BJ (cell line): Measurements from ENCODE around the gene ELMO2. TPM values are rescaled to one million over a fixed set of nuclear protein-coding genes. Genes with fewer than 3 reads are reported as not detected.

Source experiments
- CTCF ChIA-PET: fragments of 350-600 bp; formaldehyde crosslinking; extraction: SDS; loops from one replicate; lab custom pipeline; 2021; ENCODE audit warnings: antibody characterized with exemption, inconsistent platforms; lab: Yijun Ruan, JAX
- POLR2A ChIA-PET: fragments of 300-600 bp; sonication (Branson Sonifier 250); formaldehyde crosslinking; extraction: SDS; loops from one replicate; lab custom pipeline; 2021; ENCODE audit warnings: antibody characterized with exemption; lab: Charles Lee
- DNase-seq: peaks from one replicate; pipeline ENCODE4 v3.0.0-alpha.2; 2011; ENCODE audit warnings: low read depth
- H3K27me3 ChIP-seq: 2 replicates; pipeline ENCODE4 v1.6.0; 2011; ENCODE audit warnings: low read length; ENCODE audit not compliant: control insufficient read depth, insufficient read depth
- H3K36me3 ChIP-seq: 2 replicates; pipeline ENCODE4 v1.5.1; 2011; ENCODE audit warnings: low read length; ENCODE audit not compliant: control insufficient read depth, insufficient read depth
- H3K4me3 ChIP-seq: 2 replicates; pipeline ENCODE4 v1.5.1; 2011; ENCODE audit warnings: low read depth, mild to moderate bottlenecking, control low read depth, low read length
- polyA plus RNA-seq: library from polyadenylated mRNA; depleted of rRNA; stranded (reverse); fragments of >200 nt; gene quantifications from 2 replicates; pipeline ENCODE4 v1.2.3, GENCODE V29; 2011
- TF ChIP-seq, protein P1 (sequence below): IDR thresholded peaks from 2 replicates; pipeline ENCODE4 v1.5.1; 2011; ENCODE audit warnings: low read depth, mild to moderate bottlenecking, control low read depth, inconsistent platforms, low read length, moderate library complexity; ENCODE audit not compliant: insufficient read depth

The ELMO2 gene
- polyA plus RNA-seq, 1 experiment, result 62.2 TPM

DNA sequence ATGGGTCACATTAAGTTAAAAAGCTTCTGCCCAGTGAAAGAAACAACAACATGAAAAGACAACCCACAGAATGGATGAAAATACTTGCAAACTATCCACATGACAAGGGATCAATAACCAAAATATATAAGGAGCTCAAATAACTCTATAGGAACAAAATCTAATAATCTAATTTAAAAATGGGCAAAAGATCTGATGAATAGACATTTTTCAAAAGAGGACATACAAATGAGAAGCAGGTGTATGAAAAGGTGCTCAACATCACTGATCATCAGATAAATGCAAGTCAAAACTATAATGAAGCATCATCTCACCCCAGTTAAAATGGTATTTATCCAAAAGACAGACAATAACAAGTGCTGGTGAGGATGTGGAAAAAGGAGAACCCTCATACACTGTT, 21.0 kb upstream of the ELMO2 start:
- Histone ChIP-seq H3K4me3 (no peak overlapping the region), H3K27me3 (peaks cover 7% of the 10 kb centered on the region; the same call in 1 of the 2 replicates), H3K36me3 (no peaks in the 10 kb centered on the region)
- ChIA-PET CTCF (interaction anchor here (1.4 kb wide), 1 partner anchor 10 kb away, joined by 3 read pairs; no protein-coding TSS in a partner anchor), POLR2A (no interaction called here)
- DNase-seq, result no peak
- TF ChIP-seq, protein P1, sequence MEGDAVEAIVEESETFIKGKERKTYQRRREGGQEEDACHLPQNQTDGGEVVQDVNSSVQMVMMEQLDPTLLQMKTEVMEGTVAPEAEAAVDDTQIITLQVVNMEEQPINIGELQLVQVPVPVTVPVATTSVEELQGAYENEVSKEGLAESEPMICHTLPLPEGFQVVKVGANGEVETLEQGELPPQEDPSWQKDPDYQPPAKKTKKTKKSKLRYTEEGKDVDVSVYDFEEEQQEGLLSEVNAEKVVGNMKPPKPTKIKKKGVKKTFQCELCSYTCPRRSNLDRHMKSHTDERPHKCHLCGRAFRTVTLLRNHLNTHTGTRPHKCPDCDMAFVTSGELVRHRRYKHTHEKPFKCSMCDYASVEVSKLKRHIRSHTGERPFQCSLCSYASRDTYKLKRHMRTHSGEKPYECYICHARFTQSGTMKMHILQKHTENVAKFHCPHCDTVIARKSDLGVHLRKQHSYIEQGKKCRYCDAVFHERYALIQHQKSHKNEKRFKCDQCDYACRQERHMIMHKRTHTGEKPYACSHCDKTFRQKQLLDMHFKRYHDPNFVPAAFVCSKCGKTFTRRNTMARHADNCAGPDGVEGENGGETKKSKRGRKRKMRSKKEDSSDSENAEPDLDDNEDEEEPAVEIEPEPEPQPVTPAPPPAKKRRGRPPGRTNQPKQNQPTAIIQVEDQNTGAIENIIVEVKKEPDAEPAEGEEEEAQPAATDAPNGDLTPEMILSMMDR, result no peak

DNA sequence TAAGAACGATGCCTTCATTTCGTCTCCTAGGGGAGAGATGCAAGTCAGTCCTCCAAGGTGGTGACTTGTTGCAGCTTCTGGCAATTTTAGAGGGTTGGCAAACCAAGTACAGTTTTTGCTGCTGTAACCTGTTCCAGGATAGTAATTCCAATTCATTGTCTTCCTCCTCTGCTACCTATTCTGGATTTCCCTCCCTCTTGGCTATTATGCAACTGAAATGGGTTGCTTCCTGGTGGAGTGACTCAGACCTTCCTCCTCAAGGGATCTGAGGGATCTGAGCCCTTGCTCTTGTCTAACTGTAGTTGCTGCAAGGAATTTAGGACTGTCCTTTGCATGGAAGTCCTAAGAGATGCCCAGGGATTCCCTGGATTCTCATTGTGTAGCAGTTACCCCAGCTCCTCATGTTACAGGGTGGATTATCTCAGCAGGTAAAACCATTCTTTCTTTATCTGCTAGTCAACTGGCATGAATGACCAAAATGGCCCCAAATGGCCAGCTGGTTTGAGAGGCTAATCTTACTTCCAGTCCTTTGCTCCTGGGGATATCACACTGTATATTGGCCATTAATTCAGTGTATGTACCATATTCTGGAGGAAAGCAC, 17.6 kb upstream of the ELMO2 start:
- POLR2A ChIA-PET, result no interaction called here
- H3K4me3 ChIP-seq, result no peak overlapping the region
- H3K27me3 ChIP-seq, result 0 out of 2 replicates have a peak, but pooled peaks cover 3% of the 10 kb centered on the region
- no peak for DNase-seq
- H3K36me3 ChIP-seq, result no peaks in the 10 kb centered on the region
- CTCF ChIA-PET, result interaction anchor here (0.9 to 2.0 kb wide), 3 partner anchors 9 to 21 kb away, joined by 3 to 9 read pairs (median 4); no protein-coding TSS in a partner anchor
- TF ChIP-seq, protein P1, result no peak

GRCh38 chr20:46423342-46423741, 16.9 kb upstream of the ELMO2 start:
- CTCF ChIA-PET, result interaction anchor here (0.6 to 2.0 kb wide), 5 partner anchors 9 to 291 kb away, joined by 3 to 9 read pairs (median 3); no protein-coding TSS in a partner anchor
- H3K4me3 ChIP-seq, result no peak overlapping the region
- no peaks in the 10 kb centered on the region for H3K36me3 ChIP-seq
- H3K27me3 ChIP-seq, result 0 out of 2 replicates have a peak, but pooled peaks cover 3% of the 10 kb centered on the region
- no peak for DNase-seq
- POLR2A ChIA-PET, result no interaction called here
- TF ChIP-seq, protein P1, result no peak

DNA sequence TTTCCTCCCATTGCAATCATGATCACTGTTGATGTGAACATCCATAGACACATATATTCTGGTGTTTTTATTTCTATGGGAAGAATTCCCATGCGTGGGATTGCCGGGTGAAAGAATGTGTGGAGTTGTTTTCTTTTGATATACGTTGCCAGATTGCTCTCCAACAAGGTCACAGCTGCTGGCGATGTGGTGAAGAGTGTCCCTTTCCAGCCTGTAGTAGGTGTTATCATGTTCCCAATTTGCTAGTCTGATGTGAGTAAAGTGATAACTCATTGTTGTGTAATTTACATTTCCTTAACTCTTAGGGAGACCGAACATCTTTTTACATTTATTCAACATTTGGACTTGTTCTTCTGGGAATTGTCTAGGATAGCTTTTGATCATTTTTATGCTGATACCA, 14.5 kb upstream of the ELMO2 start:
- POLR2A ChIA-PET, result no interaction called here
- DNase-seq, result no peak
- CTCF ChIA-PET, result interaction anchor here (1.0 to 2.8 kb wide), 2 partner anchors 17 to 114 kb away, joined by 3 to 7 read pairs; no protein-coding TSS in a partner anchor
- Histone ChIP-seq H3K27me3 (peaks cover 6% of the 10 kb centered on the region; the same call in 1 of the 2 replicates), H3K36me3 (no peaks in the 10 kb centered on the region), H3K4me3 (no peak overlapping the region)
- TF ChIP-seq, protein P1, result no peak

GRCh38 chr20:46419882-46420281, 13.5 kb upstream of the ELMO2 start:
- ChIA-PET CTCF (interaction anchor here (0.7 to 2.8 kb wide), 3 partner anchors 18 to 909 kb away, joined by 3 to 7 read pairs (median 4); no protein-coding TSS in a partner anchor), POLR2A (no interaction called here)
- Histone ChIP-seq H3K4me3 (no peak overlapping the region), H3K36me3 (no peaks in the 10 kb centered on the region), H3K27me3 (peaks cover 9% of the 10 kb centered on the region; the same call in 1 of the 2 replicates)
- DNase-seq, result no peak
- TF ChIP-seq, protein P1, result no peak
